HS-27A (cell line): ENCODE results near the gene ZNF497.

Experiments used
- DNase-seq: peaks from one replicate; pipeline ENCODE4 v3.0.0-alpha.2; 2012; ENCODE audit warnings: low read depth, missing footprints

Gene ZNF497

DNA sequence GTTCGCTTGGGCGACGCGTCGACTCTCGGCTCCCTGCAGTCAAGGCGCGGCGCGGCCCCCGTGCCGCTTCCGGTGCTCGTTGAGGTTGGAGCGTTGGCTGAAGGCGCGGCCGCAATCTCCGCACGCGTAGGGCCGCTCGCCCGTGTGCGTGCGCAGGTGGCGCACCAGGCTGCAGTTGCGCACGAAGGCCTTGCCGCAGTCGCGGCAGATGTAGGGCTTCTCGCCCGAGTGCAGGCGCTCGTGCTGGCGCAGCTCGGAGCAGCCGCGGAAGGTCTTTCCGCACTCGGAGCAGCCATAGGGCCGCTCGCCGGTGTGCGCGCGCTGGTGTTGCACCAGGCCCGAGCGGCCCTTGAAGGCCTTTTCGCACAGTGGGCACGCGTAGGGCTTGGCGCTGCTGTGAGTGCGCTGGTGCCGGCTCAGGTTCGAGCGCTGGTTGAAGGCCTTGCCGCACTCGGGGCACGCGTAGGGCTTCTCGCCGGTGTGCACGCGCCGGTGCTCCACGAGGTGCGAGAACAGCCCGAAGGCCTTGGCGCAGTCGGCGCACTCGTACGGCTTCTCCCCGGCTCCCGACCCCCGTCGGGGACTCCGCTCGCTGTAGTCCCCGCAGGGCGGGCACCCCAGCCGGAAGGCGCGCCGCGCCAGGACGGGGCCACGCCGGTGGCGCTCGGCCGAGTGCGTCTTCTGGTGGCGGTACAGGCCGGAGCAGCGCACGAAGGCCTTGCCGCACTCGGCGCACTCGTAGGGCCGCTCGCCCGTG, 5.3 kb upstream of the ZNF497 start:
- DNase-seq = no peak

DNA sequence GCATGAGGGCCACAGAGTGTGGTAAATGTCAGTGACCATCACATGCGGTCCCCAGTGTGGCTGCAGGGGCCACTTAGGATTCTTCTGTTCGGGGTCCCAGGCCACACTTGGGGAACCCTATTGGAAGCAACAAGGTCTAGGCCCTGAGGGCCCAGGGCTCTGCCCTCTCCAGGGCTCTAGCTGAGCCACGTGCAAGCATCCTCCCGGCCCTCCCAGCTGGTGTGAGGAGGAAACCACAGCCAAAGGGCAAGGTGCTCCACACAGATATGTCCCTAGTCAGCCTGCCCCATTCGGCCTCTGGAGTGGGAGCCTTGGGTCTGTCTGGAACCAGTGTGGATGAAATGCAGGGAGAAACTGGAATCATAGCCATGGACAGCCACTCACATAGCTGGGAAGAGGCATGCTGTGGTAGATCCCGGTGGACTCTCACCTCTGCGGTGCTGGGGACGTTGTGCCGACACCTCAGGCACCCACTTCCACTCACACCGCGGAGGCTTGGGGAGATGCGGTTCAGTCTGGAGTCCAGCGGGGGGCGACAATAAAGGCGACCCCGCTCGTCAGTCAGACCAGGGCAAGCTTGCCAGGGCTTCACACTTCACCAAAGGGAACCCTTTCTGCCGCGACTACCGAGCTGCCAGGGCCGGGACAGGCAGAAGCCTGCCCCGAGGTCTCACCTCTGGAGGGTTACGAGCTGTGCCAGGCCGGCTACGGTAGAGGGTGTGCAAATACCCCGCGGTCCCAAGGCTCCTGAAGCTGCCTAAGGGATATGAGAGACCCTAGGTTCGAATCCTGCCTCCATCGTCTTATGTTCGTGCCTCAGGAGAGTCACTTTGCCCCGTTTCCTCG, 4.3 kb upstream of the ZNF497 start:
- DNase-seq = no peak

DNA sequence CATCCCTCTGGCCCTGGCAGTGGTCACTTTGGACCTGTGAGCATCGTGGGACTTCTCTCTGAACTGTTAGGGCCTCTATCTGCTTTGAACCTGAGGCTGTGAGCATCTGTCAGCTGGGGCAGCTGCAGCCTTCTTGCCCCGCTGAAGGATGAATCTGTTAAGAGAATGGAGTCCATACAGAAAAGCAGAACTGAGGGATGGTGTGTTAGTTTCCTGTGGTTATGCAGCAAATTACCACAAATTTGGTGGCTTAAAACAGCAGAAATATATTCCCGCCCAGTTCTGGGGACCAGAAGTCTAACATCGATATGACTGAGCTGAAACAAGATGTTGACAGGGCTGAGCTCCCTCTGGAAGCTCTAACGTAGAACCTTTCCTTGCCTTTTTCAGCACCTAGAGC, 1.6 kb upstream of the ZNF497 start:
- DNase-seq = no peak

DNA sequence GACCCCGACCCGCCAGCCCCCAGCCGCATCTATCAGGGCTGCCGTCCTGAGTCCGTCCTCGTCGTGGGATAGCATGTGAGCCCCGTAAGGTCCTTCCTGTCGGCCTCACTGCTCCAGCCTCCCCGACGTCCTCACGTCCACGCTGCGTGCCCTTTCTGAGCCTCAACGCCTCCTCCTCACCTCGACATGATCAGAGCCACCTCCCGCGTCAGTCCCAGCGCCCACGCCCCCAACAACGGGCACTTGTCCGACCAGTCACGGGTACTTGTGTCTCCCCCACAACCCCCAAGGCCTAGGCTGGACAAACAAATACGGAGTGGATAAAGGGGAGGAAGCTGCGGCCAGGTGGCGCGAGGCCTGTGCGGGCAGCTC, 665 bp downstream of the ZNF497 start:
- DNase-seq = no peak

DNA sequence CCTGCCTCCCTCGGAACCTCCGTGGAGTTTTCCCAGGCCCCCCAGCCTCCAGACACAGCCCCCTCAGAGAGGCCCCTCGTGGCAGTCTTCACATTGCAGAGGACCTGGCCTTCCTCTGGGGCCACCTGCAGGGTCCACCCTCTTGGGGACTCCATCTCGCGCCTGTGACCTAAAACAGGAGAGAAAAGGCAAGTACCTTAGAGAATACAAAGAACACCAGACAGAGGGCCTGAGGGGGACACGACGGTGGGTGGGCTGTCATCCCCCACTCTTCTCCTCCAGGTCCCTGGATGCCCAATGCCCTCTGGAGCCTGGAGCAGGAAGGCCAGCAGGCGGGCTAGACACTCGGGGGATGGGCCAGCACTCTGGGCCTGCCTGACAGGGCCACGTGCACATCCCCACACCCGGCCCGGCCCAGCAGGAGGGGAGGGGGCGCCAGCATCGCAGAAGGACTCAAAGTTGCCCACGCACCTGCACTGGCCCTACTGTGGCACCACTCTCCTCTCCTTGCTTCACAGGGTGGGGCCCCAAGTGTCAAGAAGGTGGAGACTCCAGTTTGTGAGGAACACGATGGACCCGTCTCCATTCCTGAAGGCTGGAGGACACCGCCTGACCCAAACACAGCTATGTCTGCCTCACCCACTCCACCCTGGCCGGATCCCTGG, 4.9 kb downstream of the ZNF497 start:
- no peak for DNase-seq

DNA sequence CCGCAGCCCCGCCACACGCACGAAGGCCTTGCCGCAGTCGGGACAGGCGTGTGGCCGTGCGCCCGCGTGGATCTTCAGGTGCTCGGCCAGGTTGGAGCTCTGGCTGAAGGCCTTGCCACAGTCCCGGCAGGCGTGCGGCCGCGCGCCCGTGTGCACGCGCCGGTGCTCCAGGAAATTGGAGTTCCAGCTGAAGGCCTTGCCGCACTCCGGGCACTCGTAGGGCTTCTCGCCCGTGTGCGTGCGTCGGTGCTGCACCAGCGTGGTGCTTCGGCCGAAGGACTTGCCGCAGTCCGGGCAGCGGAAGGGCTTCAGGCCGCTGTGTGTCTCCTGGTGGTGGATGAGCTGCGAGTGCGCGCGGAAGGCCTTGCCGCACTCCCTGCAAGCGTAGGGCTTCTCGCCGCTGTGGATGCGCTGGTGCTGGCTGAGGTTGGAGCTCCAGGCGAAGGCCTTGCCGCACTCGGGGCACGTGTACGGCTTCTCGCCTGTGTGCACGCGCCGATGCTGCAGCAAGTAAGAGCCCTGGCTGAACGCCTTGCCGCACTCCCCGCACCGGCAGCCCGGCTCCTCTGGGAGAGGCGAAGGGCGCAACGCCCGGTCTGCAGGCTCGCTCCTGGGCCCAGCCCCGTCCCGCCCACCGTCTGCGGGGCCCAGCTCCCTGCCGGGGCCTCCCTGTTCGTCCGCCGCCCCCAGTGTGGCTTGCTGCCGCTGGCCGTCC, 5.6 kb downstream of the ZNF497 start:
- no peak for DNase-seq

DNA sequence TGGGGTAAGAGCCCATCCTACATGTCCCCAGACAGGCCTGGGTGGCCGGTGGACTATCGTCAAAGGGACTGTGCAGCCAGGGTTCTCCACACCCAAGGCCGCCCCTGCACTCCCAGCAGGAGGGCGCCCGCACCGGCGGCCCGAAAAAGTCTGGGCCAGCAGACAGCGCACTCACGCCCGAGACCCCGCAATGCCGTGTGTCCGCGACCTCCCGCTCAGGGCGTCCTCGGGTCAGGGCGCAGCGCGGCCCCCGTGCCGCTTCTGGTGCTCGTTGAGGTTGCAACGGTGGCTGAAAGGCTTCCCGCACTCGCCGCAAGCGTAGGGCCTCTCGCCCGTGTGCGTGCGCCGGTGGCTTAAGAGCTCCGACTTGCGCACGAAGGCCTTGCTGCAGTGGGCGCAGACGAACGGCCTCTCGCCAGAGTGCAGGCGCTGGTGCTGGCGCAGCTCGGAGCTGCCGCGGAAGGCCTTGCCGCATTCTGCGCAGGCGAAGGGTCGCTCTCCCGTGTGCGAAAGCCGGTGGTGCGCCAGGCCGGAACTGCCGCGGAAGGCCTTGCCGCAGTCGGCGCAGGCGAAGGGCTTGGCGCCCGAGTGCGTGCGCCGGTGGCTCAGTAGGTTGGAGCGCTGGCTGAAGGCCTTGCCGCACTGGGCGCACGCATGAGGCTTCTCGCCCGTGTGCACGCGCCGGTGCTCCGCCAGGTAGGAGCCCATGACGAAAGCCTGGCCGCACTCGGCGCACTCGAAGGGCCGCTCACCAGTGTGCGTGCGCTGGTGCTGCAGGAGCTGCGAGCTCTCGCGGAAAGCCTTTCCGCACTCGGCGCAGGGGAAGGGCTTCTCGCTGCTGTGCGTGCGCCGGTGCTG, 6.4 kb downstream of the ZNF497 start:
- DNase-seq = no peak

DNA sequence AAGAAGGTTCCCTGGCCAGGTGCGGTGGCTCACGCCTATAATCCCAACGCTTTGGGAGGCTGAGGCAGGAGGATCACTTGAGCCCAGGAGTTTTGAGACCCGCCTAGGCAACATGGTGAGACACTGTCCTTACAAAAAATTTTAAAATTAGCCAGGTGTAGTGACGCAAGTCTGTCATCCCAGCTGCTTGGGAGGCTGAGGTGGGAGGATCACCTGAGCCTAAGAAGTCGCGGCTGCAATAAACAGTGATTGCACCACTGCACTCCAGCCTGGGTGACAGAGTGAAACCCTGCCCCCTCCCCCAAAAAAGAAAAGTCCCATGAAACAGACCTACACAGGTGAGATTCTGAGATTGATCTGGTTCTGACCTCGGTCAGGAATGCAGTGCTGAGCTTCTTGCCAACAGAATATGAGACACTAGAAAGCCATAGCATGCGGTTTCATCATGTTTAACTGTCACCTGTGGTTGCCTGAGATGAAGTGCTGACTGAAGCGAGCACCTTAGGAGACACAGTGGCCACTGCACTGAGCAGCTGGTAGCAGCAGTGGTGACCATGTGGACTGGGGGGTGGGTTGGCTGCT, 7.2 kb downstream of the ZNF497 start:
- no peak for DNase-seq

DNA sequence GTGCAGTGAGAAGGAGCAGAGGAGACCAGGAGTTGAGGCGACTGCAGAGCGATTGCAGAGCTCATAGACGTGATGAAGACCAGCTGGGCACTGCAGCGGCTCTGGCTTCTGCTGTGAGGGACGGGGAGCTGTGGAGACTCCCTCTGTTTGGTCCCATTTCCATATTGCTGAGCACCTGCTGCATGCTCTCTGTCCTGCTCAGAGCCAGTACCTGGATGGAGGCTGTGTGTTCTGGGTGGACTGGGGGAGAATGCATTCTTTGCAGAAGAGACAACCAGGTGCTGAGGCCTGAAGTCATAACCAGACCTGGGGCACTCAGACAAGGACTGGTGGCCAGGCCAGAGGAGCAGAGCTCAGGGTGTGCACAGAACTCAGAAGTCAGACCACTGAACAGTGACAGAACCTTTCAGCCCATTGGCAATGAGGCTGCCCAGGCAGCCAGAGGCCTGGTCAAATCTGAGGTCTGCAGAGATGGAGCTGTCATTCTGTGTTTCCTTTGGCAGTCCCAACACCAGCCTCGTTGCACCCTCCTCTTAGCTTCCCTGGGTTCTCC, 8.0 kb downstream of the ZNF497 start:
- DNase-seq = no peak

DNA sequence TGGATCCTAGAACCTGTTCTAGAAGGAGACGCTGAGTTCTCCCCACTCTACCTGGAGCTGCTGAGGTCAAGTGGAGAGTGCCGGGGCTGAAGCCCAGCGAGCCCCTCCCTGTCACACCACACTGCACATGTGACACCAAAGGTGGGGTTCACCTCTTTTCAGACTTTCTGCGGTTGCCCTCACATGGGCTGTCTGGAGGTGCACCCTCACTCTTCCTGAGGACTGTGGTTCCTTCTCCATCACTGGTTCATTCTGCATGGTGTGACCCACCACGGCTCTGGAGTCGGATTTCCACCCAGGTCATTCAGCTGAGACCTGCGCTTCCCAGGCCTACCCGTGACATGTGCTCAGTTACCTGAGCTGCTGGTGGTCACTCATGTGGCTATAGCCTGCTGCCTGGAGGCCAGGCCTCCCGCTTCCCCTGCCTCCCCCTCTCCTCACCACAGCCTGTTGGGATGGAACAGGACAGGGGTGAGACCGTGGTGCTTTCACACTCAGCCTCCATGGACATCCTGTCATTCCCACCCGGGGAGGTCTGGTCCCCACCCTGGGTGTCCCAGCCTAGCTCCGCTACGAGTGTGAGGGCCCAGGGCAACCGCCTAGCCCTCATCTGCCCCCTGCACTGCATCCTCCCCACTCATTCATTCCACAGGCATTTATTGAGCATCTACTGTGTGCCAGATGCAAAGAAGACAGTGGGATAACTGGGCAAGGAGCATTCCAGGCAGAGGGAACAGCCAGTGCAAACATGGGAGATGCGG, 8.7 kb downstream of the ZNF497 start:
- DNase-seq = no peak

DNA sequence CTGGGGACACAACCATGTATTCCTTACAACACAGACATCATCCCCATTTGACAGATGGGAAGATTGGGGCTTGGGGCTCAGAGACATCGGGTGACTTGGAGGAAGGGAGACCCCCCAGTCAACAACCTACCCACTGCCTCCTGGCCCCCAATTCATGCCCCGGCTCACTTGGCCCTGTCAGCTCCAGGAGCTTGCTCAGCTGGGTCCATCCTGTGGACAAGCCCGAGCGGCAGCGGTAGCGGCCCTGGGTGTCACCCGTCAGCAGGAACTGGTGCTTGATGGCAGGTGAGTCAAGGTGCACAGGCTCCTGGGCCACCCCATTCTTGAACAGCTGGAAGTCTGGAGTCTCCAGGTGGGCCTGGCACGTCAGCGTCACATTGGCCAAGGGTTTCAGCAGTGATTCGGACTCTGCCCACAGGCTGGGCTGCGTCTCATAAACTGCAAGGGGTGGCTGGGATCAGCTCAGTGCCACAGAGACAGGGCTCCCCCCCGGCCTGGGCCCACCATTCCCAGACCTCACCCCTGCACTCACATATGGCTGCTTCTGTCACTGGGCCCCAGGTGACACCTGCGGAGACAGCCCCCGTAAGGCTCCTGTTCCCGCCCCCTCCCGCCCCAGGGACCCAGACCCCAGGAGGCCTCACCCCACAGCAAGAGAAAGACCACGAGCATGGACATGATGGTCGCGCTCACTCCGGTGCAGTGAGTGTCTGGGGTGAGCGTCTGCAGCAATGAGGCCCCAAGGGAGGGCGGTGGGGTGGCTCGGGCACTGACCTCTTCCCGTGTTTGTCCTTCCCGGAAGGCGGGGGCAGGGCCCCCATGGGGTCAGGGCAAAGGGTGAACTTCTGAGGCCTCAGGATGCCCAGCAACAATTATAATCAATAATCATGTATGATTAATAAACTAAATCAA, 9.5 kb downstream of the ZNF497 start, which contains the start of gene A1BG:
A1BG (minus strand) TSS at position 733 of the 912 bp plus-strand sequence; CDS start at position 678, 55 bp downstream.
- no peak for DNase-seq

DNA sequence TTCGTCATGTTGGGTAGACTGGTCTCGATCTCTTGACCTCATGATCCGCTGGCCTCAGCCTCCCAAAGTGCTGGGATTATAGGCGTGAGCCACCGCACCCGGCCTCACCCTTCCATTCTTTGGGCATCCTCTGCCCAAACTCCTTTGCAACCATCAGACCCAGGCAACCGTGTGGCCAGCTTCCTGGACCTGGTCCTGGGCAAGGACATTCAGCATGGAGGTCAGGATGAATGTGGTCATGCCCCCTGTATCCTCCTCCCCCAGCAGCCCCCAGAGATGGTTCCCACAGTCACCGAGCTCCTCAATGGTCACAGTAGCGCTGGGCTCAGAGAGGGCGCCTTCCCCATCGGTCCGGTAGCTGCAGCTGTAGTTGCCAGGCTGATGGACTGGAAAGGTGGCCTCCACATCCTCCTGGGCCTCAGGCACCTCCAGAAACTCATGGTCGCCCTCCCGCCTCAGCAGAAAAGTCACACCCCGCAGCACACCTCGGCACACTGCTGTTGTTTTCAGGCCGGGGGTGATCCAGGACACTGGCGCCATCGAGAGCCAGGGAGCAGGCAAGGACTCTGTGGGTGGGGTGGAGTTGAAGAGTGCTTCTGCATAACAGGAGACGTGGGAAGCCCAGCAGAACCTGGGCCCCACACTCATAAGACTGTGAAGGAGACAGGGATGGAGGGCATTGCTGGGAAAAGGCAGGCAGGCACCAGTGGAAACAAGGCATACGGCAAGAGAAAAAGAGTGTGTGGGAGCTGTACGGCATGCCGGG, 10.4 kb downstream of the ZNF497 start:
- no peak for DNase-seq

DNA sequence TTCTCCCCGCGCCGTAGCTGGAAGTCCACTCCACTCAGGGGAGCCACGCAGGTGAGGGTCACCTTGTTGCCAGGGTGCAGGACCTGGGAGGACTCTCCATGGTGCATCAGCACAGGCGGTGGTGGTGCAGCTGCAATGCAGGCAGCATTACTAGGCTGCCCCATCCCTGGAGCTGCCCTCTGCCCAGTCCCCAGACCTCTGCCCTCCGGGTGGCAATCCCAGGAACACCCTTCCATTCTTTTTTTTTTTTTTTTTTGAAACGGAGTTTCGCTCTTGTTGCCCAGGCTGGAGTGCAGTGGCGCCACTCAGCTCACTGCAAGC, 11.0 kb downstream of the ZNF497 start:
- DNase-seq = no peak

DNA sequence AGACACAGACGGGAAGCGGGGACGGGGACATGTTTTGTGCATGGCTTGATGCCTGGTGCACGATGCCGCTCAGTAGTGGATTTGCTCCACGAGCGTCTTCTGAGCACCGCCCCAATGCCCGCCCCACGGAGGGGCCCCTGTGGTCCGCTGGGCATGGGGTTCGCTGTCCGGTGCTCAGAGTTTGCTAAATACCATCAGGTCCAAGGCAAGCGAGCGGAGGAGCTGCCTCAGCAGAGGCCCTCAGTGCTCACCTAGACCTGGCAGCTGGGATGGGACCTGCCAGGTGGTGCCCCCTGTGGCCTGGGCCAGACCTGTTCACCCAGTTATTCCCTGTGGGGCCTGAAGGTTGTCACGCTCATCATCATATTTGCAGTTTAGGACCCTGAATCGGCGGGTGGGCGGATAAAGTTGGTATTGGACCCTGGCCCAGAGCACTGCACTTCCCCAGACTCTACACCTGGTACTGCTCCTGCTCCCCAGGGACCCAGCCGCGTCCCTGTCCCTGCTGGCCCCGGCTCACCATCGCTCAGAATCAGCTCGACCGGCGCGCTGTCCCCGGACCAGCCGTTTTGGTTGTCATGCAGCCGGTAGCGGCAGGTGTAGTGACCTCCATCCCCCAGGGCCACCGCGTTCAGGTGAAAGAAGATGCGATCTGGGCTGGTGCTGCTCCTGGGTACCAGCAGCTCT, 11.5 kb downstream of the ZNF497 start:
- no peak for DNase-seq

DNA sequence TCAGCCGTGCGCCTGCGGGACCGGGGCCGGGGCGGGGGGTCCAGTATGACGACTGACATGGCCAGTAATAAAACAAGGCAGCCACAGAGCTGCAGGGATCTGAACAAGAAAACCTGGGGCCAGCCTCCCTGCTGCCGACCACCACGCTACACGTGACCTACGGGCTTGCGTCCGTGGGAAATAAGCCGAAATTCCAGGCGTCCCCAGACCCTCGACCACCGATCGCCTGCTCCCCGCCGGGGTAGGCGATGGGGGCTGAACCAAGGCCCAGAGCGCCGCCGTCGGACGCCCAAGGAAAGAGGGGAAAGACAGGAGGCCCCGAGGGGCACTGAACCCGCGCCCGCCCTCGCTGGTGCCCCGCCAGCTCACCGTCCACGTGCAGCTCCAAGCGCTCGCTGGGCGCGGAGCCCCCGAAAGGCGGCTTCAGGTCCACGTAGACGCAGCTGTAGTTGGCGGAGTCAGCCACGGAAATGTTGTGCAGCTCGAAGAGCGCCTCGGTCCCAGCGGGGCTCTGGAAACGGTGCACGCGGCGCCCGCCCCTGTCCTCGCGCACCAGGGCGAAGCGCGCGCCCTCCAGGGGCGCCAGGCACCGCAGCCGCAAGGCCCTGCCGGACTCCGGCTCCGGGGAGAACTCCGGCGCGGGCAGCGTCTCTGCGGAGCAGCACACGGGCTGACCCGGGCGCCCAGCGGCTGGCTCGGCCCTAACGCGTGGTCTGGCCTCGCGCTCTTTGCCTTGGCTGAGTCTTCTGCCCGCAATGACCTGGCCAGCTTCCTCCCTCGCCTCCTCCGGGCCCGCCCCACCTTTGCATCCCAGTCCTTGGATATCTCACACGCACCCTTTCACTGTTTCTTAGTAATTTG, 12.3 kb downstream of the ZNF497 start:
- DNase-seq = no peak

DNA sequence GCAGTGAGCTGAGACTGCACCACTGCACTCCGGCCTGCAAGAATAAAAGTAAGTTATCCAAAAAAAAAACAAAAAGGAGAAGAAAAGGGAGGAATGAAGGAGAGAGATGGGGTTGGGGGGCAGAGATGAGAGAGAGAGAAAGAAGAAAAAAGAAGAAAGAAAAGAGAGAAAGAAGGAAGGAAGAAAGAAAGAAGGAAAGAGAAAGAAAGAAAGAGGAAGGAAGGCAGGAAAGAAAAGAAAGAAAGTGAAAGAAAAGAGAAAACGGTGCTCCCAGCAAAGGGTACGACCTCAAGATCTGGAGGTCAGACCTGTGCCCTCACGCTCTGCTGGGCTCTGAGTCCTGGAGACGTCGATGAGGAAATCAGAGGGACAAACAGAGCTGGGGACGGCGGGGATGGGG, 13.0 kb downstream of the ZNF497 start:
- DNase-seq = no peak
